Measurements from ENCODE around the gene LRIG2. TPM values are rescaled to one million over a fixed set of nuclear protein-coding genes. Genes with fewer than 3 reads are reported as not detected.

The LRIG2 gene
- total and polyA plus RNA-seq, 2 of the 4 experiments (the other 2 are of a cell fraction) = 4.3 to 9.0 TPM

GRCh38 chr1:113178106-113178505 lies 105.1 kb downstream of the LRIG2 start:
- no peak overlapping the region for H3K4me3 ChIP-seq (ENCODE audit: insufficient read depth, low read depth, low read length)
- H4K8ac ChIP-seq (ENCODE audit: low read depth in 2 of 2, low read length in 2 of 2) = no peak overlapping the region
- H3K9ac ChIP-seq (ENCODE audit: low read depth, low read length) = no peak overlapping the region
- 80% methylated on average over 2 of the region's 3 CpGs; no CpG with 5 or more reads in 1 of the 2 experiments for WGBS, 2 experiments (ENCODE audit: extremely low coverage in 2 of 2, insufficient read length in 1 of 2)
- DNase-seq (no peak), ATAC-seq (ENCODE audit: low read depth) (no peak)
- no peak overlapping the region for H3K27ac ChIP-seq (ENCODE audit: insufficient read depth, low read length)
- H3K9me1 ChIP-seq (ENCODE audit: insufficient read depth, low read length) = no peaks in the 10 kb centered on the region
- no peak overlapping the region for H3K4me2 ChIP-seq (ENCODE audit: low read depth, low read length)
- ChIA-PET POLR2A (ENCODE audit: unreplicated experiment) (no interaction called here), CTCF (no interaction called here)
- TF ChIP-seq RCOR1 (IDR thresholded peaks at IDR 0.05; ENCODE audit: insufficient replicate concordance, low read length) (no peak), SMC3 (IDR thresholded peaks at IDR 0.05; ENCODE audit: low read depth, low read length) (no peak), CHD1 (IDR thresholded peaks at IDR 0.05; ENCODE audit: low read depth, low read length) (no peak), FOS (IDR thresholded peaks at IDR 0.05; ENCODE audit: low read depth, low read length) (no peak), RAD21 (IDR thresholded peaks at IDR 0.05; ENCODE audit: low read length) (no peak), POLR2A (IDR thresholded peaks at IDR 0.05; ENCODE audit: low read depth, low read length) (no peak), MXI1 (IDR thresholded peaks at IDR 0.05; ENCODE audit: borderline replicate concordance, low read depth, low read length) (no peak)
- TF ChIP-seq, protein P1, sequence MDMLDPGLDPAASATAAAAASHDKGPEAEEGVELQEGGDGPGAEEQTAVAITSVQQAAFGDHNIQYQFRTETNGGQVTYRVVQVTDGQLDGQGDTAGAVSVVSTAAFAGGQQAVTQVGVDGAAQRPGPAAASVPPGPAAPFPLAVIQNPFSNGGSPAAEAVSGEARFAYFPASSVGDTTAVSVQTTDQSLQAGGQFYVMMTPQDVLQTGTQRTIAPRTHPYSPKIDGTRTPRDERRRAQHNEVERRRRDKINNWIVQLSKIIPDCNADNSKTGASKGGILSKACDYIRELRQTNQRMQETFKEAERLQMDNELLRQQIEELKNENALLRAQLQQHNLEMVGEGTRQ (IDR thresholded peaks at IDR 0.05; ENCODE audit: low read depth, low read length) = no peak
- H3K27me3 ChIP-seq (ENCODE audit: control insufficient read depth, insufficient read depth, low read length) = no peaks in the 10 kb centered on the region; the same call in none of the 2 replicates
- no peak overlapping the region for H2BK120ac ChIP-seq (ENCODE audit: low read depth, low read length)
- no peak overlapping the region for H3K4ac ChIP-seq (ENCODE audit: low read depth, low read length)
- H3K56ac ChIP-seq (ENCODE audit: extremely low read depth, insufficient read depth, low read length) = no peak overlapping the region
- H4K20me1 ChIP-seq (ENCODE audit: insufficient read depth, low read length) = no peaks in the 10 kb centered on the region
- in situ Hi-C loops (cut with MboI; ENCODE audit: low sequenced_read_pairs) = no loop called here
- H2BK20ac ChIP-seq (ENCODE audit: low read depth, low read length) = no peak overlapping the region
- H2AK5ac ChIP-seq (ENCODE audit: low read depth, low read length) = no peak overlapping the region
- H4K5ac ChIP-seq (ENCODE audit: low read depth, low read length) = no peak overlapping the region
- no peaks in the 10 kb centered on the region for H3K4me1 ChIP-seq (ENCODE audit: control insufficient read depth, insufficient read depth, low read length)
- no peaks in the 10 kb centered on the region for H3K36me3 ChIP-seq (ENCODE audit: control insufficient read depth, insufficient read depth, low read length)
- H3K23ac ChIP-seq (ENCODE audit: low read depth, low read length) = no peak overlapping the region
- intact Hi-C loops (cut with micrococcal nuclease) = no loop called here
- H4K91ac ChIP-seq (ENCODE audit: insufficient read depth, low read depth, low read length) = no peak overlapping the region
- dilution Hi-C loops (cut with HindIII; ENCODE audit: low sequenced_read_pairs, unreplicated experiment) = no loop called here
- no peak overlapping the region for H3K14ac ChIP-seq (replicated peaks; ENCODE audit: low read depth, low read length)
- no peaks in the 10 kb centered on the region; the same call in 1 of the 2 replicates for H3K9me3 ChIP-seq (ENCODE audit: control insufficient read depth, insufficient read depth, low read length)
- no peaks in the 10 kb centered on the region for H3K79me1 ChIP-seq (ENCODE audit: low read depth in 1 of 2, low read length in 2 of 2)
- H3K18ac ChIP-seq (ENCODE audit: low read depth, low read length) = no peak overlapping the region
- H2BK15ac ChIP-seq (ENCODE audit: low read depth, low read length) = no peak overlapping the region
- no peak overlapping the region for H2AK9ac ChIP-seq (replicated peaks; ENCODE audit: low read depth, low read length, poor library complexity)
- no peak overlapping the region for H2BK5ac ChIP-seq (ENCODE audit: low read depth, low read length, poor library complexity, severe bottlenecking)
- H2AFZ ChIP-seq (replicated peaks; ENCODE audit: low read length, poor library complexity) = no peak overlapping the region
- BruUV-seq (replicated peaks) = no TSS peak

Measured in IMR-90 (cell line).